ENCODE measurements around the gene PRXL2C.
"Not testable (repeated sequence)": the region's sequence is repeated elsewhere in the genome, so short reads cannot be mapped to it uniquely, and the experiment has no call there.

Gene PRXL2C

GRCh38 chr9:96646081-96646991 is 8.8 kb downstream of the PRXL2C start:
- DNase-seq, result no peak

- no peak for DNase-seq
Observed at GRCh38 chr9:96644137-96644536, 11.0 kb downstream of the PRXL2C start.

GRCh38 chr9:96641514-96641913 is 13.6 kb downstream of the PRXL2C start:
- DNase-seq, result no peak

- DNase-seq, result no peak
Observed at GRCh38 chr9:96638606-96639364, 16.3 kb downstream of the PRXL2C start.

GRCh38 chr9:96636368-96636767 is 18.7 kb downstream of the PRXL2C start:
- no peak for DNase-seq

GRCh38 chr9:96633579-96633978 is 21.5 kb downstream of the PRXL2C start:
- not testable (repeated sequence) for DNase-seq

DNA sequence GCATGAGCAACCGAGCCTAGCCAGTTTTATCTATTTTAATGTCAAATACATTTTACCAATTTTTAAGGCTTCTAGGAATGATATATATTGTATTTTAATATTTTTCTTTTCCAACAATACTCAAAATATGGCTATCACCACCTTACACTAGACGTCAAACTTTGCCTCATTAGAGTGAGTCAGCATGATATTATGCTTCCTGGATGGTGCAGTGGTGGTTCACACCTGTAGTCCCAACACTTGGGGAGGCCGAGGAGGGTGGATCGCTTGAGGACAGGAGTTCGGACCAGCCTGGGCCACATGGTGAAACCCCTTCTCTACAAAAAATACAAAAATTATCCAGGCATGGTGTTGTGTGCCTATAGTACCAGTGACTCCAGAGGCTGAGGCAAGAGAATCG is 28.2 kb downstream of the PRXL2C start:
- DNase-seq, result no peak

DNA sequence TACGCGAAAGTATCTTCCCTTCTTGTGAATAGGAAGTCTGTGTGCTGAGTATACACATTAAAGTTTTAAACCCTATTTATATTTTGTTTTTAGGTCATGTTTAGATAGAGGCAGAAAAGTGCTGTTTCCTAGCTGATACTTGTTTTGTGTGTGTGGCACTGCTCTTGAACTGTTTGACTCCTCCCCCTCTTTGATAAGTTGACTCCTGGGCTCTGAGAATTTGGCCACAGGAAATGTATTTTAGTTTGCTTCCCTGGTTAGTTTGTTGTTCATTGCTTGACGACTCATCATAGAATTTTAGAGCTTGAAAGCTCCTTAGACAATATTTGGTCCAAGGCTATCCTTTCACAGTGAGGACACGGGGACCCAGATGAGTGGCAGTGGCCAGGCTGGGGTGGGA is 33.5 kb downstream of the PRXL2C start:
- DNase-seq, result no peak

GRCh38 chr9:96620832-96621269 is 34.3 kb downstream of the PRXL2C start:
- DNase-seq, result no peak

GRCh38 chr9:96620181-96620514 is 35.0 kb downstream of the PRXL2C start:
- no peak for DNase-seq

DNA sequence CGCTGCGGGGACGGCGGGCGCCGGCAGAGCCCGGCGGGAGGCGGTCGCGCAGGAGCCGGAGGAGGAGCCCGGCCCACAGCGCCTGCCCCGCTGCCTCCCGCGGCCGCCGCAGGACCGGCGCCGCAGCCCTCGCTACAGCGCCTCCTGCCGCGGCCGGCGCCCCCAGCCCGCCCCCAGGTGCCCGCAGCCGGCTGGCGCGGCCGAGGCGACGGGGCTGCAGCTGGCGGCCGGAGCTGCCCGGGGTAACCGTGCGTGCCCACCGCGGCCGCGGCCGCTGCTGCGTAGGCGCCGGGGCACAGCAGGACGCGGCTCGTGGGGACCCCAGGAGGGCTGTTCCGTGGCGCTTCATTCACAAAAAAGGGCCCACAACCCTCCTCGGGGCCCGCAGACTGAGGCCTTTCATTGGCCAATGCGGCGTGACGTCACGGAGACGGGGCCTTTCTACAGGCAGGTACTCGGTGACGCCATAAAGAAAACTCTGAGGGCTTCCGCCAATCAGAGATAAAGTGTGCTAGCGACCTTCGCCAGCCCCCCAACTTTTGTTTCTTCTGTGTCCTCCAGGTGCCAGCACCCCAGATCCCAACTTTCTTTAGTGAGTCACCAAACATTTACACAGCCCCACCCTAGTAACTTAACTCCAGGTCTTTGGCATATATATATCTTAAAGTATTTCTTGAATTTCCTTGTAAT is 35.5 kb downstream of the PRXL2C start, which contains the start of gene CDC14B:
Gene CDC14B (minus strand): TSS at position 353 of the 690 bp plus-strand sequence. CDS start 465 bp downstream, outside the sequence.
- DNase-seq, result peak; percentile 50

- no peak for DNase-seq
Observed at GRCh38 chr9:96619124-96619465, 36.0 kb downstream of the PRXL2C start.

- DNase-seq, result no peak
Observed at GRCh38 chr9:96618209-96619123, 36.7 kb downstream of the PRXL2C start.

- no peak for DNase-seq
Observed at GRCh38 chr9:96617439-96618185, 37.5 kb downstream of the PRXL2C start.

- no peak for DNase-seq
Observed at GRCh38 chr9:96616817-96617438, 38.2 kb downstream of the PRXL2C start.

GRCh38 chr9:96615411-96615810 is 39.7 kb downstream of the PRXL2C start:
- no peak for DNase-seq

DNA sequence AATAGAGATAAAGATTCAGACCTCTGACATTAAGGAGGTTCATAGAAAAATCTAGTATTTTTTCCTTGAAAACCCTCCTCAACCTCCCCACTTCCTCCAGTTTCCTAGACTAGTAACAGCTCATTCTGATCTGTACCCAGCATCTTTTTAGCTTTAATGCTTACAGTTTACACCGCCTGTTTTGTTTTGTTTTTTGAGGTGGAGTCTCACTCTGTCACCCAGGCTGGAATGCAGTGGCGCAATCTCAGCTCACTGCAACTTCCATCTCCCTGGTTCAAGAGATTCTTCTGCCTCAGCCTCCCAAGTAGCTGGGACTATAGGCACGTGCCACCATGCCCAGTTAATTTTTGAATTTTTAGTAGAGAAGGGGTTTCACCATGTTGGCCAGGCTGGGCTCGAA is 40.5 kb downstream of the PRXL2C start:
- not testable (repeated sequence) for DNase-seq

- no peak for DNase-seq
Observed at GRCh38 chr9:96612966-96613589, 42.0 kb downstream of the PRXL2C start.

DNA sequence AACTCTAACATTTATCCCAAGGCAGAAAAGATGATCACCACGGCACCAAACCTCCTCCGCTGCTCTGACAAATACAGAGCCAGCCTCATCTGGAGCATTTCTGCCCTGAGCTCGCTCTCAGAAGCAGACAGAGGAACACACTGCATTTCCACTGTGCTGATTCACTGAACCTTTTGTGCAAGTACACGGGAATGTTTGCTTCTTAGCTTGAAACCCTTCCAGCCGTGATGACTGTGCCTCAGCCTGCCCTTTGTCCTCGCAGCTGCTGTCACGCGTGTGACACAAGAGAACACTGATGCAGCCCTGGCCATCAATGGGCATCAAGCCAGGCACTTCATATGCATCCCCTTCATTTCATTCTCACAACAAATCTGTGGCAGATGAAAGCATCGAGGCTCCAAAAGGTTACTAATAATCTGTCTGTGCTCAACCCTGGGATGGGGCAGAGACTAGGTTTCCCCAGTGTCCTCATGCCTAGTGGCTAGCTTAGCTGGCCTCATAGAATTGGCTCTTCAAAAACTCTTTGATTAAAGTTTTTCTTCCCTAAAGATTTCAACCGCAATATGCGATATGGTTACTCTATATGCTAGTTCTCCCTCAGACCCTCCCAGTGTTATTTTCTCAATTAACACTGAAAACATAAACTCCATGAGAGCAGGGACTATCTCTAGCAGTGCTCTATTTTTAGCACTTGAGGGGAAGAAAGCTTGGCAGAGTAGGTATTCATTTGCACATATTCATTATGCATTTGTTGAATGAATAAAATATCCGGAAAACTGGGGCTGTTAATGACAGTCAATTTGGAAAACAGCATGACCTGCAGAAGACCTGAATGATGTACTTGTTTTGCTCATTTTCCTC is 42.8 kb downstream of the PRXL2C start:
- DNase-seq, result no peak

All from effector CD8-positive, alpha-beta T cell (primary cell).